ENCODE results near the gene VPS45. TPM values are rescaled to one million over a fixed set of nuclear protein-coding genes. Genes with fewer than 3 reads are reported as not detected.

The VPS45 gene
- total and polyA plus RNA-seq, 2 of the 4 experiments (the other 2 are of a cell fraction), result 32.4 to 33.3 TPM

DNA sequence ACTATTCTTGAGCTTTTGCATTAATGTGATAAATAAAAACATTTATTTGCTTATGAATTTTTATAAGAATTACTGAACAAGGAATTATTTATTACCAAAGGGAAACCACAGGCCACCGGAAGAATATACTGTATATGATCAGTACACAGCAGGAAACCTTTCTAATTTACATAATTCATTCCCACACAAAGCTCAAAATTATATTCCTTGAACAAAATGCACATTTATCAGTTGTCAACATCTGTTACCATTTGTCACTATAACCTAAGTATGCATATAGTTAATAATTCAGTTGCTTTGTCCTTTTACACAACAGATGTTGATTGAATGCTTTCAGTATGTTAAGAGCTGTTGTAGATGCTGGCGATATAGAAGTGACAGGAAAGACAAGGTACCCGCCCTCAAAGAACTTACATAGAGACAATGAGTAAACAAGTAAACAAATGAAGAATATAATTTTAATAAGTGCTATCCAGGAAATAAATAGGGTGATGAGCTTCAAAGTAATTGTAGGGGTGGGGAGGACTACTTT is 27.2 kb downstream of the VPS45 start:
- no peak overlapping the region for H3K23ac ChIP-seq (ENCODE audit: low read depth, low read length)
- in situ Hi-C loops (cut with MboI; ENCODE audit: low sequenced_read_pairs), result no loop called here
- no peak overlapping the region for H3K4me3 ChIP-seq (ENCODE audit: insufficient read depth, low read depth, low read length)
- H3K4me2 ChIP-seq (ENCODE audit: low read depth, low read length), result no peak overlapping the region
- no peak overlapping the region for H2BK15ac ChIP-seq (ENCODE audit: low read depth, low read length)
- no peak overlapping the region for H4K8ac ChIP-seq (ENCODE audit: low read depth in 2 of 2, low read length in 2 of 2)
- no peak overlapping the region for H3K4ac ChIP-seq (ENCODE audit: low read depth, low read length)
- intact Hi-C loops (cut with micrococcal nuclease), result no loop called here
- no CpG with 5 or more reads among the region's 3 CpGs for WGBS, 2 experiments (ENCODE audit: extremely low coverage in 2 of 2, insufficient read length in 1 of 2)
- H2BK5ac ChIP-seq (ENCODE audit: low read depth, low read length, poor library complexity, severe bottlenecking), result no peak overlapping the region
- POLR2A ChIA-PET (ENCODE audit: unreplicated experiment), result no interaction called here
- no peak overlapping the region for H3K27ac ChIP-seq (ENCODE audit: insufficient read depth, low read length)
- H2AK9ac ChIP-seq (replicated peaks; ENCODE audit: low read depth, low read length, poor library complexity), result no peak overlapping the region
- TF ChIP-seq, protein P1, sequence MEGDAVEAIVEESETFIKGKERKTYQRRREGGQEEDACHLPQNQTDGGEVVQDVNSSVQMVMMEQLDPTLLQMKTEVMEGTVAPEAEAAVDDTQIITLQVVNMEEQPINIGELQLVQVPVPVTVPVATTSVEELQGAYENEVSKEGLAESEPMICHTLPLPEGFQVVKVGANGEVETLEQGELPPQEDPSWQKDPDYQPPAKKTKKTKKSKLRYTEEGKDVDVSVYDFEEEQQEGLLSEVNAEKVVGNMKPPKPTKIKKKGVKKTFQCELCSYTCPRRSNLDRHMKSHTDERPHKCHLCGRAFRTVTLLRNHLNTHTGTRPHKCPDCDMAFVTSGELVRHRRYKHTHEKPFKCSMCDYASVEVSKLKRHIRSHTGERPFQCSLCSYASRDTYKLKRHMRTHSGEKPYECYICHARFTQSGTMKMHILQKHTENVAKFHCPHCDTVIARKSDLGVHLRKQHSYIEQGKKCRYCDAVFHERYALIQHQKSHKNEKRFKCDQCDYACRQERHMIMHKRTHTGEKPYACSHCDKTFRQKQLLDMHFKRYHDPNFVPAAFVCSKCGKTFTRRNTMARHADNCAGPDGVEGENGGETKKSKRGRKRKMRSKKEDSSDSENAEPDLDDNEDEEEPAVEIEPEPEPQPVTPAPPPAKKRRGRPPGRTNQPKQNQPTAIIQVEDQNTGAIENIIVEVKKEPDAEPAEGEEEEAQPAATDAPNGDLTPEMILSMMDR (conservative IDR thresholded peaks at IDR 0.05; ENCODE audit: low read depth, low read length), result no peak
- no peak for TF ChIP-seq MAFK (IDR thresholded peaks at IDR 0.05; ENCODE audit: low read depth, low read length)
- H3K9me1 ChIP-seq (ENCODE audit: insufficient read depth, low read length), result no peaks in the 10 kb centered on the region
- dilution Hi-C loops (cut with HindIII; ENCODE audit: low sequenced_read_pairs, unreplicated experiment), result no loop called here
- H3K79me1 ChIP-seq (ENCODE audit: low read depth in 1 of 2, low read length in 2 of 2), result no peaks in the 10 kb centered on the region; a peak in 1 of 4 replicates
- no peaks in the 10 kb centered on the region for H3K9me3 ChIP-seq (ENCODE audit: control insufficient read depth, insufficient read depth, low read length)
- no peaks in the 10 kb centered on the region for H4K20me1 ChIP-seq (ENCODE audit: insufficient read depth, low read length)
- H3K27me3 ChIP-seq (ENCODE audit: control insufficient read depth, insufficient read depth, low read length), result no peaks in the 10 kb centered on the region
- no TSS peak for BruUV-seq (replicated peaks)
- CTCF ChIA-PET, result no interaction called here
- ATAC-seq (ENCODE audit: low read depth) (no peak), DNase-seq (no peak)
- H2AK5ac ChIP-seq (ENCODE audit: low read depth, low read length), result no peak overlapping the region
- no peaks in the 10 kb centered on the region for H3K4me1 ChIP-seq (ENCODE audit: control insufficient read depth, insufficient read depth, low read length)
- H3K56ac ChIP-seq (ENCODE audit: extremely low read depth, insufficient read depth, low read length), result no peak overlapping the region
- H3K18ac ChIP-seq (ENCODE audit: low read depth, low read length), result no peak overlapping the region
- H2BK20ac ChIP-seq (ENCODE audit: low read depth, low read length), result no peak overlapping the region
- no peak overlapping the region for H3K14ac ChIP-seq (replicated peaks; ENCODE audit: low read depth, low read length)
- H4K91ac ChIP-seq (ENCODE audit: insufficient read depth, low read depth, low read length), result no peak overlapping the region
- no peak overlapping the region for H4K5ac ChIP-seq (ENCODE audit: low read depth, low read length)
- no peak overlapping the region for H2AFZ ChIP-seq (replicated peaks; ENCODE audit: low read length, poor library complexity)
- H3K9ac ChIP-seq (ENCODE audit: low read depth, low read length), result no peak overlapping the region
- H3K36me3 ChIP-seq (ENCODE audit: control insufficient read depth, insufficient read depth, low read length), result peaks cover 7% of the 10 kb centered on the region
- no peak overlapping the region for H2BK120ac ChIP-seq (ENCODE audit: low read depth, low read length)
